Stimulated activated CD4-positive, alpha-beta T cell treated with anti-CD3 and anti-CD28 coated beads, Interleukin-1b, Interleukin-23, amount 100 ng/mL, for 4 hours (primary cell): ENCODE data around the gene C6orf118.

Source experiments
- DNase-seq, 2 donors: peaks; one replicate each; pipeline ENCODE4 v3.0.0-alpha.2; 2020; ENCODE audit warnings: low read depth in 2 of 2

Gene C6orf118

GRCh38 chr6:165244524-165245247, 64.7 kb downstream of the C6orf118 start:
- DNase-seq: no peak

DNA sequence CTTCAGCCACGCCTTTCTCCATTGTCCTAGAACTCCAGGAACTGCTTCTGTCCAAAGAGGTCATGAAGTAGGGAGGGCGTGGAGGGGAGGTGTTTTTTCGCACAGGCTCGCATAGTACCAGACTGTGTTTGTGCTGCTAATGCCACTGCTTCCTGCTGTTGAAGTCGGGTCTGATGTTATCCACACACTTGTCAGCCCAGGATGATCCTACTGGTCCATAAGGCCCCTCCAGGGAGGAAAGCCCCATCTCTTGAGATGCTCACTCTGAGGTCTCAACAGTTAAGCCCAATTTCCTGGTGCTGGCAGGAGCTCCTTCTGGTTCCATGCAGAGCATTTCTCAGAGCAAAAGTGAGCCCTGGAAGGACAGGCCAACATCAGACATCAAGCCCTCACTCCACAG, 65.6 kb downstream of the C6orf118 start:
- no peak for DNase-seq

GRCh38 chr6:165236326-165236725, 73.1 kb downstream of the C6orf118 start:
- no peak for DNase-seq

DNA sequence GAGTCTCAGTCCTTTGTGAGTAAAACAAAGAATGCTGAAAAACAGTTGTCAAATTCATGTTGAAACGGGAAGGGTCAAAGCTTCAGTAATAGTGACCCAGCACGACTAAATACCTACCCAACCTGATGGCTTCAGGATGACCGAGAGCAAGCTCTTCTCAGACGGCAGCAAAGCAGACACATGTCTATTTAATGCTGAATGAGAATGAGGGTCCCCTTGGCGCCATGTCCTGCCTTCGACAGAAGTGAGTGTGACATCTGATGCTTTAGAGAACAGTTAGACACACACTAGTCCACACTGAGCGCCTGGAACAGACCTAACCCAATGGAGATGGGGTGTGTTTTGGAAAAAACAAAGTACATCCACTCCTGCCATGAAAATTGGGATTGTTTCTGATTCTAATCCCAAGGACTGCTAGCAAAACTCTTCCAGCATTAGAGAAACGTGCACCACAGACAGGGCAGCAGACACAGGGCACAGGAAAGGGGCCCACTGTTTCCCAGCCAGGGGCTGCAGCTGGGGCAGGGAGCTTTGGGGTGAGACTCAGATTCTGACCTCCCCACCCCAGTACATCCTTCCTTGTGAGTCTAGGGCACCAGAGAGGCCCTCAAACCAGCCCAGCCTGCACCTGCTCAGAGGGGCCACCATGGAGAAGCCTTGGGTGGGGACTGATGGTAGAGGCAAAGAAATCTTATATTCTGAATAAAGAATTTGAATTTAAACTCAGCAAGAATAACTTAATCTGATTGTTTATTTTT, 76.5 kb downstream of the C6orf118 start:
- no peak for DNase-seq

GRCh38 chr6:165231581-165232561, 77.5 kb downstream of the C6orf118 start:
- DNase-seq: no peak

- DNase-seq: no peak
These were observed 78.2 kb downstream of the C6orf118 start for GRCh38 chr6:165231177-165231576.
